Vagina (tissue), 2 donors: ENCODE data around the gene SSH3.

Experiments used
- CTCF ChIP-seq, 3 experiments: fragments of 450-650 bp in 2 of 3; fragments of 200-600 bp in 1 of 3; sonication (generic) in 1 of 3; IDR thresholded peaks; one replicate each; pipeline ENCODE4 v1.5.1; 2017 to 2019; ENCODE audit warnings: antibody characterized with exemption in 3 of 3, mild to moderate bottlenecking in 2 of 3, moderate library complexity in 2 of 3
- POLR2A ChIP-seq, 2 donors: fragments of 450-650 bp; IDR thresholded peaks; one replicate each; pipeline ENCODE4 v1.6.1; 2017; ENCODE audit warnings: antibody characterized with exemption in 2 of 2, mild to moderate bottlenecking in 2 of 2, moderate library complexity in 2 of 2

GRCh38 chr11:67266449-67267187 is 36.7 kb upstream of the SSH3 start, which contains the start of gene GRK2:
- TF ChIP-seq CTCF (IDR thresholded peaks at IDR 0.05) = no peak
- TF ChIP-seq POLR2A (IDR thresholded peaks at IDR 0.05) = no peak
